ENCODE measurements around the gene DCST1.

Gene DCST1

DNA sequence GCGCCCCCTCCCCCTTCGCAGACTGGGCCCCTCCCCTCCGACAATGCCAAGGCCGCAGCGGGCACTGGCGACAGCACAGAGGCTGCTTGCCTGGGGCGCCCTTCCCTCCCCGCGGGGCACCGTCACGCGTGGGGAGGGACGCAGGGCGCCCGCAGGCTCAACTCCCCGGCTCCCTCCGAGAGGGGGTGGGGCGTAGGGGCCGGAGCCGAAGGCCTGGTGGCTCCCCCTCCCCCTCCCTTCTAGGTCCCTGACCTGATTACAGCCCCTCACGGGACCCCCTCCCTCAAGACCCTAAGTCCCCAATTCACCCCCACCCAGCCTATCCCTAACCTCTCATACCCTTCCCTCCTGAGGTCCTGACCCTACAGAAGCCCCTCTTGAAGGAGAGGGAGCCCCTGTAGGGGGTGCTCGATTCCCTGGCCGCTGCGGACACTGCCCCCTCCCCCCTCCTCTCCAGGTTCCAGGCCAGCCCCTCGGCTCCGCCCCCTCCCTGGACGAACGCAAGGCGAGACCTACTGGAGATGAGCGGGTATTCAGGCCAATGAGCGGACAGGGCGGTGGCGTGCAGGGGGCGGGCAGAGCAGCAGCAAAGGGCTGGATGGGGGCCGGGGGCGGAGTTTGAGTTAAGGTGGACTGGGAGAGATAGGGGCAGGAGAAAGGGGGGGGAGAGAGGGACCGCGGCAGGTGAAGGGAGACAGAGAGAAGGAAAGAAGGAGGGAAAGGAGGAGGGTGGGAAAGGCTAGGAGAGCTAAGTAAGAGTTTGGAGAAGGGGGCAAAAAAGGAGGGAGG, 31.8 kb upstream of the DCST1 start:
- peak; percentile 91 for DNase-seq (ENCODE audit: low read depth)

DNA sequence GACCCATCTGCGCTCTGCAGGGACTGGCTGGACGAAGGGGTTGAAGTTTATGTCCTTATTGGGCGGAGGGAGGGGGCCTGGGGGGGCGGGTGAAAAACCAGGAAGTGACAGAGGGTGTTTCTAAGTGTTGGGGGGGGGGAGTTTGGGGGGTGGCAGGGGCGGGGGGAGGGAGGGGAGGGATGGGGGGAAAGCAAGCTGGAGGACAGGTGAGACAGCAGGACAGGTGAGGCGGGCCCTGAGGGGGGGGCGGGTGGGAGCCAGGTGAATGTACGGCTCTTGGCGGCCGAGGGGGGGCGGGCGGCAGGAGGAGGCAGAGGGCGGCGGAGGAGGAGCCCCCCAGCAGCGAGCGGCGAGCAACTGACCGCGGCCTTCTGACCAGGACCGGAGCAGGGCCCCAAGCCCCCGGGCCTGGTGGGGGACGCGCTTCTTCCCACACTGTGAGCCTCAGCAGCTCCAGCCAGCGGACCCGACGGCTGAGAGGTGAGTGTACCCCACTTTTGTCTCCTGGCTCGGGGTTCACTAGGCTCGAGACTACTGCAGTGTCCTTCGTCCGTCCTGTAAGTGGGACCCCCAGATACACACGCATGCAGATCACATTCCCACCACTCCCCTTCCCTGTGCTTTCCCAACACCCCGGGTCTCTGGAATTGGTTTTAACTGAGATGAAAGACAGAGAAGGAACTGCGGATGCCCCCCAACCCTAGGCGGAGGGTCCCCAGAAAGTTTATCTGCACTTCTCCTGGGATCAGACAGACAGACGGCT, 31.0 kb upstream of the DCST1 start, which contains the start of gene ZBTB7B:
Gene ZBTB7B, plus strand, starts transcription at position 339 of the 763 bp plus-strand sequence. CDS start 11,859 bp downstream, outside the sequence.
- no peak for DNase-seq (ENCODE audit: low read depth)

DNA sequence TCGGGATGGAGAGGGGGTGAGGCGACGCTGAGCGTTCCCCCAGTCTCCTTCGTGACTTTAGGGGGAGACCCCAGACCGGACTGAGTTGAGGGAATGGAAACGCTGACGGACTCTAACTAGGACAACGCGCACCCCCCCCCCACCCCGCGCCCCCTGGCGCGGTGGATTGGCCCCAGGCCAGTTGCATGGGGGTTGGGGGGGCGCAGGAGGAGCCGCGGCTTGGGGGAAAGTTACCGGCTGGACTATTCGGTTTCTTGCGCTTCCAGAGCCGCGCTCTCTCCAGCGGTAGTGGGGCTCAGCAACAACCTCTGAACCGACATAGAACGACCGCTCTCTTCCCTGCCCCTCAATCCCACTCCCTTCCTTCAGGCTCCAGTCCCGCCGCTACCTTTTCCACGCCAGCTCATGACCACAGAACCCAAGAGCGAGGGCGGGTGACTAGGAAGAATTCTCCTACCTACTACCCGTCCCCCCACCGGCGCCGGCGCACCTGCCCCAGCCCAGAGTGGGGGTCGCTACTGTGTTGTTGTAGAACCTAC, 30.3 kb upstream of the DCST1 start:
- no peak for DNase-seq (ENCODE audit: low read depth)

DNA sequence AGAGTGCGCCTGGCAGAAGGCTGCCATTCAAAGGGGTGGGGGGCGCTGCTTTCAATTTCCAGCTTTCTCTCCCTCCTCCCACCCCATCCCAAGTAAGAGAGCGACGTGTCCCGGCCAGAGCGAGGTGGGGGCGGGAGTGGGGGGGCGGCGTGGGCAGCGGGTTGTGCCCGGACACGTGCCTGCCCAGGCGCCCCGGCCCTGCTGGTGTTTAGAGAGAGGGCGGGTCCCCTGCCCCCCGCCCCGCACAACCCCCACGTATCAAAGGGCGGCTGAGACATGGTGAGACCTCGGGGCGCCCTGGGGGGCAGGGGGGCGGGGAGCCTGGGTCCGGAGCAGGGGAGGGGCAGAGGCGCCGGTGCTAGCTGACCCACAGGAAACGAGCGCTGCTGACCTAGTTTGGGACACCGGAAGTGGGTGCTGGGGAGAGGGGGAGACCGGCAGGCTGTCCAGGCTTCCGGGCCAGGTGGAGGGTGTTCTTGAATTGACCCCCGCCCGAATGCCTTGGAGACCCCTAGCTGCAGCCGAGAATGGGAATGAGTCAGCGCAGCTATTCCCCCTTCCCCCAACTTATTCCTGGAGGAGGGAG, 29.8 kb upstream of the DCST1 start:
- no peak for DNase-seq (ENCODE audit: low read depth)

DNA sequence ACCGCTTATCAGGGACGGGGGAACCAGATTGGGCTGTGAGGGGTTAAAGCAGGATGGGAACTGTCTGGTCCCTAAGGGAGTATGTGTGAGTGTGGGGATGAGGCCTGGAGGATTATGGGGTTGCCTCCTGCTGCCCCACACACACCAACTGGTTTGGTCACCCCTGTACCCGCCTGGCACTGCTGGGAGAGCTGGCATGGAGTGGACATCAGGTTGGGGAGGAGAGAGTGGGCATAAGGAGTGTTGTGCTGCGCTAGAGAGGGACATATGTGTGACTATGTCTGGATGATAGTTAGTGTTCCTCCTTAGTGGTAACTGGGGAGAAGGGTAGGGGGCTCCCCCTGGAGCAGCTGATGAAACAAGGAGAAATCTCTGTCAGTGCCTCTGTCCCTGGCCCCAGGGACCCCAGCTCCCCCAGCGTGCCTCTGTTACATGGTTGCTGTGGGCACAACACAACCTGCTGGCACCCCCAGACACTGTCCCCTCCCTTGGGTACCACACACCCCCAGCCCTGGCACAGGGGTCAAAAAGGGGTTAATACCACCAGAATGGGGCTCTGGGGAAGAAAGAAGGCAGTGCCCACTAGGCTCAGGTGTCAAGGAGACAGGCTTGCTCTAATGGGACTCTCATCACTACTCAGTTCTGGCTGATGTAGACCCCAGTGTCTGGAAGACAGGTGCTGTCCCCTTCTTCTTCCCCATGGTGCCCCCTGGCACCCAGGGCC, 29.1 kb upstream of the DCST1 start:
- DNase-seq (ENCODE audit: low read depth): no peak

DNA sequence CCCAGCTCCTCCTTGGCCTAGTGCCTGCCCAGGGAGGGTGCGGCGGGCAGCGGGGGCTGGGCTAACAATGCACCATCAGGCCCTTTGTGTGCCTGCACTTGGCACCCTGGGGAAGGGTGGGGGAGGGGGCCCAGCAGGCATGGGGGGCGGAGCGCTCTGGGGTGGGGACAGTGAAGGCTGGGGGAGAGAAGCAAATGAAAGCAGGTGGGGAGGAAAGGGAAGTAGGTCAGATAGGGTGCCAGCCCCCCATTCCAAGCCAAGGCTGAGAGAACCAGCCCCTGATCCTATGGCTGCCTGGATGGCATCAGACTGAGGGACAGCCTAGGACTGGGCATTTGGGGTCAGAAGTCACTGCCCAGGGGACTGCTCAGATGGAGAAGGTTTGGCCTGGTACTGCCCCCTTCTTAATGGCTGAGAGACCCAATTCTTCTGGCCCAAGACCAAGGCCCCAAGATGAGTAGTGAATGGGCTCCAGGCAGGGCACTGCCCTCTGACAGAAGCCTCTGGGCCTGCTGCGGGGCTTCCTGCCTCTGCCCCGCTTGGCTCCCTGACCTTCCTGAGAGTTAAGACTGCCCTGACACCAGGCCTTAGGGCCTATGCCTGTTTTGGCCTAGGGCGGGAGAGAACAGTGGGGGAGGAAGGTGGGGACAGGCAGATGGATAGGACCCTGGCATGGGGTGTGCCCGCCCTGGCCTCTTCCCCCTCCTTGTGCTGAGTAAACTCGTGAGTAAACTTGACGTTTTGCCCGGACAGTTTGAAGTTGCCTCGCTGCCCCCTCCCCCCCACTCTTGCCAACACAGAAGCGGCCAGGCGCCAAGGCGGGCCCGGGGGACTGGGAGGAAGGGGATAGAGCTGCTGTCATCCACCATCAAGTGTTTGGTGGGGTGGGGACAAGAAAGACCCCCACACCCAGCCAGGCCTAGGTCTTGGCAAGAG, 28.3 kb upstream of the DCST1 start:
- DNase-seq (ENCODE audit: low read depth): no peak

DNA sequence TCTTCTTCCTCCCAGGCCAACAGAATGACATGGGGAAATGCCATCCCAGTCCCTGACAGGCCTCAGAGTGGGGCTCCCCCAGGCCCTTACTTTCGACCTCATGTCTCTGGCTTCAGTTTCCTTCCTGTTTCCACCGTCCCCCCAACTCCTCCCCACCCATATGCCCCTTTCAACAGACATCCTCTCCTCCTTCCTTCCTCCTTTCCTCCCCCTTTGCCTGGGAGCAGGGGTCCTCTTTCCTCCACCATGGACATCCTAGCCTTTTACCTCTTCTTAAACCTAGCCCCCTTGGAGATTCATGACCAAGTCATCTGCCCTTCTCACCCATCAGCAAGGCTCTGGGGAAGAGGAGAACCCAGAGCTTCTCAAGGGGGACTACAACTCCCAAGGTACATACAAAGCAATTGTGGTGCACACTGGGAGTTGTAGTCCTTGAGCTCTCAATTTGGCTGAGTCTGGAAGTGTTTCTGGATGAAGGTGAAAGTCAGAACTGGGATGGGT, 27.0 kb upstream of the DCST1 start:
- no peak for DNase-seq (ENCODE audit: low read depth)

DNA sequence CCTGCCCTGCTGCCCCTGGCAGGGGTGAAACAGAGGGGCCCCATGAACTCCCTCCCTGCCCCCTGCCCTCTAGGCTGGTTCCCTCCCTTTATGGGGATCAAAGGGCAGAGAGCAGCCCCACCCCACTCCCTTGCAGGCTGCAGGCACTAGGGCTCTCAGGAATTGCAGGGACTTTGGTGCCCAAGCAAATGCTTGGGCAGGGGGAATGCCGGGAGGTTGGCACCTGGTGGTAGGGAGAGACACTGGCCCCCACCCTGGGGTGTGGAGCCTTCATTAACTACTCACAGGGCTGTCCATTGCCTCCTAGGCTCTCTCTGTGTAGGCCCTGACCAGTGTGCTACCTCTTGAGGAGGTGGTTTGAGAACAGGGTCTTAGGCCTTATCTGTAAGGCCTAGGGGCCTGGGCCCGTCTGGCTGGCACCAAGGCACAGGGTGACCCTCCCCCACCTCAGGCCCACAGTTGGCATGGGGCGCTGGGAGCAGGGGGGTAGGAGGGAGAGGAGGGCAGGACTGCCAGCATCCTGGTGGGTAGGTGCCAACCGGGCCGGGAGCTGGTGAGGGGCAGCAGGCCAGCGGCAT, 26.3 kb upstream of the DCST1 start:
- no peak for DNase-seq (ENCODE audit: low read depth)

DNA sequence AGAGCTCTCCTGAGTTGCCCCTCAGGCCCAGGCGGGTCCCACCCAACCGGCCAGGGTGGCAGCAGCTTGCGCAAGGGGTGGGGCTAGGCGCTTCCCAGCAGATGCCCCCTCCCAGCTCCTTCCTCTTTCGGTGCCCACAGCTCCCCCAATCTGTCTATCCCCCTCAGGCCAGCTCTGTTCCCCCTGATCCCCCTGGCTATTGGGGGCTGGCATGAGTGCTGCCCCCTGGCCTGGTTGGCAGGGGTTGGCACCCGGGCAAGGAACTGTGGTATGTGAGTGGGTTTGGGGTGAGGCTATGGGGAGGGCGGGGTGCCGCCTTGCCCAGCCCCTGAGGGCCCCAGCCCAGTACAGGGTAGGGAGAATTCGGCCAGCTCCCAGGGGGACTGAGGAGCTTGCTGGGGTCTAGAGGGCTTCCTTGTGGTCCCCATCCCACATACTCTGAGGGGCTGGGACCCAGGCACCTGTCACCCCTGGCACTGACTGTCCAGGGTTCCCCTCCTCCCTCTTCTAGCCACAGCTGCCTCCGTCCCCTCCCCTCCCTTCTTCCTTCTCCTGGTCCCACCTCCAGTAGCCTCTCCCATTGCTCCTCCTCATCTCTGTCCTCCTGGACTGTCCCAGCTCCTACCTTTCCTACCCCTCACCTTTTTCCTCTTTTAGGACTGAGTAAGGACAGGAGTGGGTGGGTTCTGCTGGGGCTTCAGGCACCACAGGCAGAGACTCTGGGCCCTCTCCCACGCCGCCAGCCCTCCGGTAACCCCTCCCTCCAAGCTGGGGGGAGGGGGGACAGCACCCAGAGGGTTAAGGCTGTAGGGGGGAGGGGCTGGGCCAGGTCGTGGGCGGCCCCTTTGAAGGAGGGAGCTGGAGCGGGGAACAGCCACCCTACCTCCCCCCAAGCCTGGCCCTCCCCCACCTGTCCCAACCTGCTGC, 25.3 kb upstream of the DCST1 start:
- DNase-seq (ENCODE audit: low read depth): no peak

DNA sequence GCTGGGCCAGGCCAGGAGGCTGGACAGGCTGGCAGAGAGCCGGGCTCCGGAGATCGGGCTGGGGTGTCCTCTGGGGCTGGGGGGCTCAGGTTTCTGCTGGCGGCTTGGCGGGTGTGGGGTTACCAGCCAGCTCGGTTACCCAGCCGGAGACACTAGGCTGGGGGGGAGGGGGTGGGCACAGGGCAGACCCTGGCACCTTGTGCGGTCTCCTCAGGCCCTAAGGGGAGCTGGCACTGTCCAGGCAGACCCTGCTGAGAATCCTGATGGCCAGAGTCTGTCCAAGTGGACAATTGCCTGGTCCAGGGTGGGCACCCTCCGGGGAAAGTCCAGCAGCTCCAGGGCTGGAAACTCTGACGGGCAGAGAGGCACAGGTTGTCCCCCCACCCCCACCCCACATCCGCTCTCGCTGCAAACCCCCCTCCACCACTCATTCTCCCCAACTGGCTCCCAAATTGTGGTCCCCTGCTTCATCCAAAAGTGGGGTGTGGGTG, 24.4 kb upstream of the DCST1 start:
- DNase-seq (ENCODE audit: low read depth): no peak

DNA sequence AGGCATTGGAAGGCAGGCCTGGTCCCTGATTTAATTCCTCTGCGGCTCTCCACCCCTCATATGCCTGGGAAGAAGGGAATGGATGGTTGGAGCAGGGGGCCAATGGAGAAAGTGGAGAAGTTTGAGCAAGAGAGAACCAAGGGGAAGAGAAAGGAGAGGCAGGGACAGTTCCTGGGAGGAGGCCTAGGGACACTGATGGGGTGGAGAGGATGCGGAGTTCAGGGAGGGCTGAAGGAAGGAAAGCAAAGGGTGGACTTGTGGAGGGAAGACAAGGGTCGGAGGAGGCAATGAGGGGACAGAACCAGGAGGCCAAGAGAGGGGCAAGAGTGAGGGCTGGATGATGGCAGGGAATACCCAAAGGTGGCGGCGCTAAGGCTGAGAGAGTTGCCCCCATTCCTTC, 23.9 kb upstream of the DCST1 start:
- DNase-seq (ENCODE audit: low read depth): no peak

DNA sequence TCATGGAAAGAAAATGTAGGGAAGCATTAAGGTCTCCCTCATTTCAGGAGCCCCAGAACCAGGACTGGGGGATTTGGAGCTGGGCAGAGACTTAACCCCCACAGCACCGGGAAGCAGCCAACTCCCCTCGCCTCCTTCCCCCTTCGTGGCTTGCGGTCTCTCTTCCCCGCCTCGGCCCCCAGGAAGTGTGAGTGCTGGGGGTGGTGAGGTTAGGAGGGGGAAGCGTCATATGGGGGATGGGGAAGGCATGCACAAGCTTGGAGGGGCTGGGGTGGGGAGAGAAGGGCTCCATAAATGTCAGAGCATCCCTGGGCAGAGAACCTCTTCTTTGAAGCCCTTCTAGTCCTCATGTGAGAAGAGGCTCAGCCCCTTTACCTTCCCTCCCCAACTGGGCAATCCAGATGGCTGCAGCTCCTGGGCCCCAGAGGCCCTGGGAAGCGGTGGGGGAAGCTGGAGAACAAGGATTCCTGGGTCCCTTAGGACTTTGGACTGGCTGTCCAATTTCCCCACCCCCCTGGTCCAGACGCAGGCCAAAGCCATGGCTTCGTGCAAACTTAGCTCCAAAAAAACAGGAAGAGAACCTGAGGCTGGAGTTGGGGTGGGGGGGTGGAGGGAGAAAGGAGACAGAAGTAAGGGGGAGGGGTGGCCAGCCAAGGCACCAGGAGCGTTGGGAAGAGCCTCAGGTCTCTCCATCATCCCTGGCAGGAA, 23.3 kb upstream of the DCST1 start:
- DNase-seq (ENCODE audit: low read depth): no peak

DNA sequence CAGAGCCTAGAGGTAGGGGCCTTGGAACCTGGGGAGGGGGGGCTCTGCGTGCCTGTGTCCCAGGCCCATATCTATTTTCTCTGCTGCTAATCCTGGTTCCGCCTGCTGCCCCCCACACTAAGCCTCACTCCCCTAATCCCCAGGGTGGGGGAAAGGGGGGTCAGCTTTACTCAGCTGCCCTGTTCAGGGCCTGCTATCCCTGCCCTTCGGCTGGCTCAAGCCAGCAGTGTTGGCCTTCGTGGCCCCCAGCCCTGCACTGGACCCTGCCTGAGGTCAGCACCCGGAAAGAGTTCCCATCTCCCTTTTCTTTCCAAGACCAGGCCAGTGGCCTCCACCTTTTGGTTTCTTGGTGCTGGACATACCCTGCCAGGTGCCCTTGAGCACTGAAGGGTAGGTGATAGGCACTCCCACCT, 22.6 kb upstream of the DCST1 start:
- no peak for DNase-seq (ENCODE audit: low read depth)

DNA sequence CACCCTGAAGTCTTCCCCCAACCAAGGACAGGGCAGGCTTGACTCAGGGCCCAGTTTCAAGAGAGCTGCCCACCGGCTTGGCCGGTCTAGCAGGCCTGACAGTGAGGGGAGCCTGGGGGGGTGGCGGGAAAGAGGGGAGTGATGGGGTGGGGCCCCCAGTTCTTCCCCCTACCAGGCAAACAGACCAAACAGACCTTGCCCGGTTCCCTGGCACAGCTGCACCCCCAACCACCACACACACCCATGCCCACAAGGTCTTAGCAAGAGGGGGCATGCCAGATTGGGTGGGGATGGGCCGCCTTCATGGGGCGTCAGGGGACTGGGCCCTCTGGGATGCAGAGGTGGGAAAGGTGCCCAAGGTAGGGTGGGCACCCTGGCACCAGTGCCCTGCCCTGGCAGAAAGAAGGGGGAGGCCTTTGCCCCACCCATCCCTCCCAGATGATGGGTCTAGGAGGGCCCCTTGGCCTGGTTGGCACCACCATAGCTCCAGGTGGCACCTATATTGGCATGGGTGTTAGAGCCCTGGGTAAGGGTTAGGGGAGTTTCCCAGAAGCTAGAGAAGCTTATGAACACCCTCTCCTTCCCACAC, 22.1 kb upstream of the DCST1 start:
- no peak for DNase-seq (ENCODE audit: low read depth)

DNA sequence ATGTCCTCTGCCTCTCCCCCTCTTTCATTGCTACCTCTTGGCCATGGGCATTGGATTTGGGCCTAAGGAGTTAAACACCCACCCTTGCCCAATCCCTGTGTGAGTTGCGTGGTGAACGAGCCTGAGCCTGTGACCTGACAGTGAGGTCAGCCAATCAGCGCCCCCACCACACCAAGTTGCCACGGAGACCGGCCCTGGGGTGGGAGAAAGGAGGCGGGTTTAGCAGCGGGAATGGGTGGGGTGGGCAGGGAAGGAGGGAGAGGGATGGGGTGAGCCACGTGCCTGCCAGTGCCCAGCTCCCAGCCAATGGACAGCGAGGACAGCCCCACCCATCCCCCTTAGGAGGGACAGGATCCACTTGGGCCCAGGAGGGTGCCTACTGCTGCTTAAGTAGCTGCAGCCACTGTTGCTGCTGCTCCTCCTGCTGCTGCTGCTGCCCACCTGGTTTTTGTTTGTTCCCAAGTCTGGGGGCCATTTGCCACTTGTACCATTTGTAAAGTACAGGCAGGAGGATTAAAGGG, 21.5 kb upstream of the DCST1 start:
- no peak for DNase-seq (ENCODE audit: low read depth)

DNA sequence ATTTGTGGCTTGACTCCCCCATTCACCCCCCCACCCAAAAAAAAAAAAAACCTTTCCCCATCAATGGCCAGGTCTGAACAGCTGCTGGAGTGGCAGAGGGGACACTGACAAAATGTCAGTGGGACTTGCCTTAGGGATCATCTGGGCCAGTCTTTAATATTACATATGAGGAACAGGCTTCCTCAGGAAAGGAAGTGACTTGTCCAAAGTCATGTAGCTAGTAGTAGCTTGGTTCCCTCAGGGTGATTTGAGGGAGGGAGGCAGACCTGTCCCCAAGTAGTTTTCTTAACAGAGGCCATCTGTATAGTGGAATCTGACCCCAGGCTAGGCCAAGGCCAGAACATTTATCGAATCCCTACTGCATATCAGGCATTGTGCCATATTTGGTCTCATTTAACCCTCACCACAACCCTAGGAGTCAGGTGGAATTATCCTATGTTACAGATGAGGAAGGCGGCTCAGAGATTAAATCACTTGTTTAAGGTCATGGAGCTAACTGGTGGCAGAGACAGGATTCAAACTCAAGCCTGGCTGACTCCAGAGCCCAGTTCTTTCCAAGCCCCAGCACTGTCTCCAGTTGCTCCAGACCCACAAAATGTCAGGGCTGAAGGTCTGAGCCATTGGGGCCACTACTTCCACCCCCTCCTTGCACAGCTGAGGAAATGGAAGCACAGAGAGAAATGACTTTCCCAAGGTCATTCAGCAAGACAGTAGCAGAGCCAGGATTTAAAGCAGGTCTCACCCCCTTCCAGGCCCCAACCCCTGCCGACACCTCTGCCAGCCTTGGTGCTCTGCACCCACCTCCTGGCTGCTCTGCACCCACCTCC, 20.6 kb upstream of the DCST1 start:
- DNase-seq (ENCODE audit: low read depth): no peak

DNA sequence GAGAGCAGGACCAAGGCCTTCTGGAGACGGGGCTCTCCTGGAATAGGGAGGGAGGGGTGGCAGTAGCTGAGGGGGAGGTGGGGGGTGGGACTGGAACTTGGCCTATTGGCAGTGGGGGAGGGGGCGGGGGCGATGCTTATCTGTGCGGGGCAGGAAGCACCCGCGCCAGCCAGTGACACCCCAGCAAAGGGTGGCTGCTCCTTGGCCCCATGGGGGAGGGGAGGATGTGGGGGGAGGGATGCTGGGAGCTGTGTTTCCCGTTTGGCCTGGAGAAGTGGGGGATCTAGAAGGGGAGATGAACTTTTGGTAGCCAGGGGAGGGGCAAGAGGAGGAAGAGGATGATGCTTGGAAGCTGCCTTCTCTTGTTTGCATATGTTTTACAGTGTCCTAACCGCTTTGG, 20.0 kb upstream of the DCST1 start:
- no peak for DNase-seq (ENCODE audit: low read depth)

All from stimulated activated CD8-positive, alpha-beta memory T cell treated with anti-CD3 and anti-CD28 coated beads, Interleukin-15, amount 100 ng/mL, for 24 hours (primary cell).